ENCODE data around the gene PADI3. TPM values are rescaled to one million over a fixed set of nuclear protein-coding genes. Genes with fewer than 3 reads are reported as not detected.
A peak's percentile ranks its signal among the peaks of the same experiment; 100 is the strongest.

PADI3 gene
- total and polyA plus RNA-seq, 7 donors, result 0.01 to 0.09 (median 0.04) TPM; not detected in 4

- intact Hi-C loops (cut with DNase I), result no loop called here
- H3K27me3 ChIP-seq (ENCODE audit: insufficient read depth in 3 of 3, low read length in 2 of 3), result peaks cover 0 to 3% (median 2%) of the 10 kb centered on the region in 3 donors
- H3K9me3 ChIP-seq, result no peaks in the 10 kb centered on the region
- no peak overlapping the region for H3K4me3 ChIP-seq
- ATAC-seq, result no peak
- H3K27ac ChIP-seq, result no peak overlapping the region
- no peak for TF ChIP-seq CTCF (IDR thresholded peaks at IDR 0.05)
- peak in 1 of 2 donors; percentile 41 for DNase-seq
- H3K36me3 ChIP-seq (ENCODE audit: insufficient read depth in 1 of 2, low read depth in 1 of 2), result no peaks in the 10 kb centered on the region
- H3K4me1 ChIP-seq, result no peaks in the 10 kb centered on the region
- WGBS, 3 donors, result 44 to 55% (median 46%) methylated on average over 9 of the region's 9 CpGs
Observed at GRCh38 chr1:17201201-17202021, 47.5 kb upstream of the PADI3 start.

GRCh38 chr1:17204546-17205440, 44.1 kb upstream of the PADI3 start, which contains the start of gene PADI1:
Gene PADI1, plus strand, starts transcription at chr1:17205128. Its CDS starts 90 bp downstream, at chr1:17205218.
- DNase-seq (peak in 1 of 2 donors; percentile 39), ATAC-seq (no peak)
- H3K9me3 ChIP-seq, result no peaks in the 10 kb centered on the region
- no peak within 1 kb of the TSS for H3K27ac ChIP-seq
- intact Hi-C loops (cut with DNase I), result no loop called here
- TF ChIP-seq CTCF (IDR thresholded peaks at IDR 0.05), result no peak
- no peak within 1 kb of the TSS for H3K4me3 ChIP-seq
- peaks cover 0 to 4% (median 0%) of the 10 kb centered on the region in 3 donors for H3K27me3 ChIP-seq (ENCODE audit: insufficient read depth in 3 of 3, low read length in 2 of 3)
- no peaks in the 10 kb centered on the region for H3K36me3 ChIP-seq (ENCODE audit: insufficient read depth in 1 of 2, low read depth in 1 of 2)
- 67 to 74% (median 72%) methylated on average over 9 of the region's 9 CpGs for WGBS, 3 donors
- no peaks in the 10 kb centered on the region for H3K4me1 ChIP-seq

GRCh38 chr1:17205652-17206051, 43.2 kb upstream of the PADI3 start:
- TF ChIP-seq CTCF (IDR thresholded peaks at IDR 0.05), result no peak
- ATAC-seq (no peak), DNase-seq (no peak)
- WGBS, 3 donors, result 86 to 93% (median 89%) methylated on average over 7 of the region's 7 CpGs
- Histone ChIP-seq H3K36me3 (ENCODE audit: insufficient read depth in 1 of 2, low read depth in 1 of 2) (no peaks in the 10 kb centered on the region), H3K4me3 (no peak overlapping the region), H3K4me1 (no peaks in the 10 kb centered on the region), H3K27me3 (ENCODE audit: insufficient read depth in 3 of 3, low read length in 2 of 3) (peaks cover 0 to 4% (median 0%) of the 10 kb centered on the region in 3 donors), H3K9me3 (no peaks in the 10 kb centered on the region), H3K27ac (no peak overlapping the region)
- intact Hi-C loops (cut with DNase I), result no loop called here

- no peak overlapping the region for H3K27ac ChIP-seq
- intact Hi-C loops (cut with DNase I), result no loop called here
- 55 to 68% (median 57%) methylated on average over 4 of the region's 4 CpGs for WGBS, 3 donors
- no peaks in the 10 kb centered on the region for H3K36me3 ChIP-seq (ENCODE audit: insufficient read depth in 1 of 2, low read depth in 1 of 2)
- no peaks in the 10 kb centered on the region for H3K4me1 ChIP-seq
- no peak overlapping the region for H3K4me3 ChIP-seq
- H3K9me3 ChIP-seq, result no peaks in the 10 kb centered on the region
- no peak for TF ChIP-seq CTCF (IDR thresholded peaks at IDR 0.05)
- peak in 1 of 2 donors; percentile 17 for DNase-seq
- H3K27me3 ChIP-seq (ENCODE audit: insufficient read depth in 3 of 3, low read length in 2 of 3), result peaks cover 0 to 4% (median 0%) of the 10 kb centered on the region in 3 donors
- ATAC-seq, result no peak
Observed at GRCh38 chr1:17206196-17206595, 42.7 kb upstream of the PADI3 start.

Measured in psoas muscle (tissue), 8 donors.